HepG2 (cell line): ENCODE results near the gene ILKAP. TPM values are rescaled to one million over a fixed set of nuclear protein-coding genes. Genes with fewer than 3 reads are reported as not detected.

ENCODE experiments used
- CC2D1A ChIP-seq: sonication (generic); formaldehyde crosslinking; IDR thresholded peaks from 2 replicates; pipeline ENCODE4 v1.8.1; 2023; ENCODE audit warnings: mild to moderate bottlenecking, missing genetic modification reagents
- EP300 ChIP-seq, 3 experiments: sonication (generic) in 1 of 3; formaldehyde crosslinking in 1 of 3; IDR thresholded peaks; 2 replicates each; pipeline versions ENCODE4 v1.5.1 to v1.6.1; 2011 to 2020; ENCODE audit warnings: low read depth in 2 of 3, low read length in 2 of 3, borderline replicate concordance in 1 of 3, improper control_type of control experiment in 1 of 3, mild to moderate bottlenecking in 1 of 3, missing genetic modification reagents in 1 of 3, moderate library complexity in 1 of 3
- FIP1L1 ChIP-seq: fragments of 200-400 bp; formaldehyde crosslinking; IDR thresholded peaks from 2 replicates; pipeline ENCODE4 v1.6.1; 2018; ENCODE audit warnings: low read depth, mild to moderate bottlenecking, low read length, moderate library complexity, borderline replicate concordance; ENCODE audit not compliant: insufficient read depth
- ONECUT2 ChIP-seq: sonication (generic); formaldehyde crosslinking; IDR thresholded peaks from 2 replicates; pipeline ENCODE4 v1.4.0; 2020; ENCODE audit warnings: missing genetic modification reagents
- RFXANK ChIP-seq: IDR thresholded peaks from 2 replicates; pipeline ENCODE4 v1.6.1; 2016
- SAFB2 ChIP-seq: sonication (generic); formaldehyde crosslinking; IDR thresholded peaks from 2 replicates; pipeline ENCODE4 v1.5.1; 2020; ENCODE audit warnings: missing genetic modification reagents, low read depth, mild to moderate bottlenecking, borderline replicate concordance
- ZBTB3 ChIP-seq: sonication (generic); formaldehyde crosslinking; IDR thresholded peaks from 2 replicates; pipeline ENCODE4 v1.4.0; 2020; ENCODE audit warnings: low read depth, mild to moderate bottlenecking, moderate library complexity, missing genetic modification reagents, borderline replicate concordance
- ZNF276 ChIP-seq: sonication (generic); formaldehyde crosslinking; IDR thresholded peaks from 2 replicates; pipeline ENCODE4 v1.4.0; 2020; ENCODE audit warnings: mild to moderate bottlenecking, low read depth, missing genetic modification reagents
- ZNF574 ChIP-seq: sonication (generic); formaldehyde crosslinking; IDR thresholded peaks from 2 replicates; pipeline ENCODE4 v1.4.0; 2020; ENCODE audit warnings: missing genetic modification reagents
- ZNF646 ChIP-seq: sonication (generic); formaldehyde crosslinking; IDR thresholded peaks from 2 replicates; pipeline ENCODE4 v1.9.0; 2021; ENCODE audit warnings: mild to moderate bottlenecking, missing genetic modification reagents
- polyA plus RNA-seq, 8 experiments: library from polyadenylated mRNA; depleted of rRNA in 3 of 8; stranded (reverse) in 7 of 8; unstranded in 1 of 8; fragments of >200 nt; fragmentation: Illumina TruSeq in 4 of 8; extraction: Trizol in 4 of 8; gene quantifications; 2 replicates each; pipeline versions ENCODE4 v1.2.1 to v1.2.3, GENCODE V29; 2011 to 2016; ENCODE audit warnings: low read depth in 4 of 8, missing spikeins in 1 of 8, mixed read lengths in 1 of 8; ENCODE audit not compliant: insufficient read depth in 1 of 8
- total RNA-seq, 5 experiments: library from RNA; depleted of rRNA; stranded (reverse); fragments of >200 nt; fragmentation: Illumina TruSeq; extraction: Trizol; gene quantifications; 2 replicates each; pipeline ENCODE4 v1.2.3, GENCODE V29; 2016; ENCODE audit warnings: low read depth in 1 of 5
- TF ChIP-seq, protein P1 (sequence below): sonication (generic); formaldehyde crosslinking; IDR thresholded peaks from 2 replicates; pipeline ENCODE4 v1.5.0; 2020; ENCODE audit warnings: mild to moderate bottlenecking, missing genetic modification reagents

ILKAP gene
- total and polyA plus RNA-seq, 2 of the 13 experiments (the other 11 are each of a cell fraction or from before 2014, with no cell fraction given), result 29.6 to 33.1 TPM

- TF ChIP-seq, protein P1, sequence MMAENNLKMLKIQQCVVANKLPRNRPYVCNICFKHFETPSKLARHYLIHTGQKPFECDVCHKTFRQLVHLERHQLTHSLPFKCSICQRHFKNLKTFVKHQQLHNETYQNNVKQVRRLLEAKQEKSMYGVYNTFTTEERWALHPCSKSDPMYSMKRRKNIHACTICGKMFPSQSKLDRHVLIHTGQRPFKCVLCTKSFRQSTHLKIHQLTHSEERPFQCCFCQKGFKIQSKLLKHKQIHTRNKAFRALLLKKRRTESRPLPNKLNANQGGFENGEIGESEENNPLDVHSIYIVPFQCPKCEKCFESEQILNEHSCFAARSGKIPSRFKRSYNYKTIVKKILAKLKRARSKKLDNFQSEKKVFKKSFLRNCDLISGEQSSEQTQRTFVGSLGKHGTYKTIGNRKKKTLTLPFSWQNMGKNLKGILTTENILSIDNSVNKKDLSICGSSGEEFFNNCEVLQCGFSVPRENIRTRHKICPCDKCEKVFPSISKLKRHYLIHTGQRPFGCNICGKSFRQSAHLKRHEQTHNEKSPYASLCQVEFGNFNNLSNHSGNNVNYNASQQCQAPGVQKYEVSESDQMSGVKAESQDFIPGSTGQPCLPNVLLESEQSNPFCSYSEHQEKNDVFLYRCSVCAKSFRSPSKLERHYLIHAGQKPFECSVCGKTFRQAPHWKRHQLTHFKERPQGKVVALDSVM (CRISPR knock-in tag), result no peak; the same call in 1 of the 2 replicates
- no peak for TF ChIP-seq ZBTB3 (CRISPR knock-in tag)
- TF ChIP-seq RFXANK (CRISPR knock-in tag), result no peak
- TF ChIP-seq CC2D1A (CRISPR knock-in tag), result no peak
- TF ChIP-seq FIP1L1, result no peak
- 0 out of 2 replicates have a peak, but pooled peaks have one; percentile 43 for TF ChIP-seq SAFB2 (CRISPR knock-in tag)
- peak; percentile 97 for TF ChIP-seq ZNF646
- no peak for TF ChIP-seq ZNF276 (CRISPR knock-in tag)
- 0 out of 2 replicates have a peak, but pooled peaks have one; percentile 43 for TF ChIP-seq ZNF574 (CRISPR knock-in tag)
- TF ChIP-seq EP300 (IDR thresholded peaks at IDR 0.05; ENCODE audit: low read depth in 2 of 2, low read length in 2 of 2), result no peak
- TF ChIP-seq EP300 (CRISPR knock-in tag; IDR thresholded peaks at IDR 0.05; ENCODE audit: borderline replicate concordance), result no peak
- no peak for TF ChIP-seq ONECUT2
Measured at GRCh38 chr2:238127165-238128060, 76.1 kb downstream of the ILKAP start (continued).
